SK-N-SH treated with all-trans-retinoic acid at 6 μM for 48 hours (cell line): Measurements from ENCODE around the gene GRB7.

Experiments used
- ATAC-seq: fragments of 200-7000 bp; cut with Tn5 transposase; 3 replicates; pipeline ENCODE4 v1.9.1; 2020; ENCODE audit warnings: mild to moderate bottlenecking, moderate library complexity
- ARNTL ChIP-seq: fragments of 450-650 bp; formaldehyde crosslinking; IDR thresholded peaks from 2 replicates; pipeline ENCODE4 v1.5.0; 2020; ENCODE audit warnings: low read depth, mild to moderate bottlenecking, moderate library complexity, borderline replicate concordance
- BACH2 ChIP-seq: fragments of 250-450 bp; sonication (Bioruptor Pico); IDR thresholded peaks from 2 replicates; pipeline ENCODE4 v1.9.0; 2021; ENCODE audit warnings: mild to moderate bottlenecking, borderline replicate concordance
- CREB5 ChIP-seq: fragments of 250-450 bp; sonication (Bioruptor Pico); IDR thresholded peaks from 2 replicates; pipeline ENCODE4 v1.5.1; 2020; ENCODE audit warnings: low read depth, mild to moderate bottlenecking, moderate library complexity
- CSDC2 ChIP-seq: fragments of 250-450 bp; sonication (Bioruptor Pico); IDR thresholded peaks from 2 replicates; pipeline ENCODE4 v1.5.0; 2020; ENCODE audit warnings: mild to moderate bottlenecking, moderate library complexity
- CSRNP3 ChIP-seq: fragments of 250-450 bp; sonication (Bioruptor Pico); IDR thresholded peaks from 2 replicates; pipeline ENCODE4 v1.5.1; 2021; ENCODE audit warnings: mild to moderate bottlenecking, moderate library complexity
- ESRRG ChIP-seq: fragments of 250-450 bp; sonication (Bioruptor Pico); IDR thresholded peaks from 2 replicates; pipeline ENCODE4 v1.6.1; 2021; ENCODE audit warnings: mild to moderate bottlenecking
- GLIS3 ChIP-seq: fragments of 250-450 bp; sonication (Bioruptor Pico); IDR thresholded peaks from 2 replicates; pipeline ENCODE4 v1.5.0; 2020; ENCODE audit warnings: mild to moderate bottlenecking, moderate library complexity
- ISL1 ChIP-seq: fragments of 250-450 bp; sonication (Bioruptor Pico); IDR thresholded peaks from 2 replicates; pipeline ENCODE4 v2.1.2; 2022; ENCODE audit warnings: mild to moderate bottlenecking, moderate library complexity
- OSR1 ChIP-seq: fragments of 250-450 bp; sonication (Bioruptor Pico); IDR thresholded peaks from 2 replicates; pipeline ENCODE4 v1.8.0; 2022; ENCODE audit warnings: moderate library complexity, mild to moderate bottlenecking, inconsistent platforms
- PATZ1 ChIP-seq: fragments of 250-450 bp; sonication (Bioruptor Pico); IDR thresholded peaks from 2 replicates; pipeline ENCODE4 v1.8.0; 2020; ENCODE audit warnings: mild to moderate bottlenecking, moderate library complexity, borderline replicate concordance
- POU6F1 ChIP-seq: fragments of 250-450 bp; sonication (Bioruptor Pico); IDR thresholded peaks from 2 replicates; pipeline ENCODE4 v1.8.0; 2021; ENCODE audit warnings: low read depth, mild to moderate bottlenecking, moderate library complexity, borderline replicate concordance
- RARB ChIP-seq: fragments of 250-450 bp; sonication (Bioruptor Pico); IDR thresholded peaks from 2 replicates; pipeline ENCODE4 v1.8.0; 2021; ENCODE audit warnings: mild to moderate bottlenecking, moderate library complexity
- SNAI2 ChIP-seq: fragments of 250-450 bp; sonication (Bioruptor Pico); IDR thresholded peaks from 2 replicates; pipeline ENCODE4 v1.5.0; 2020; ENCODE audit warnings: mild to moderate bottlenecking, moderate library complexity
- TOX ChIP-seq: fragments of 250-450 bp; sonication (Bioruptor Pico); IDR thresholded peaks from 2 replicates; pipeline ENCODE4 v1.8.0; 2021; ENCODE audit warnings: mild to moderate bottlenecking, moderate library complexity, borderline replicate concordance
- TSHZ2 ChIP-seq: fragments of 250-450 bp; sonication (Bioruptor Pico); IDR thresholded peaks from 2 replicates; pipeline ENCODE4 v1.5.0; 2020; ENCODE audit warnings: mild to moderate bottlenecking, moderate library complexity
- ZC3H10 ChIP-seq: fragments of 250-450 bp; sonication (Bioruptor Pico); IDR thresholded peaks from 2 replicates; pipeline ENCODE4 v1.5.1; 2021; ENCODE audit warnings: mild to moderate bottlenecking, moderate library complexity
- ZFP3 ChIP-seq: fragments of 250-450 bp; sonication (Bioruptor Pico); IDR thresholded peaks from 2 replicates; pipeline ENCODE4 v1.5.0; 2020; ENCODE audit warnings: mild to moderate bottlenecking, moderate library complexity
- ZFP30 ChIP-seq: fragments of 450-650 bp; formaldehyde crosslinking; IDR thresholded peaks from 2 replicates; pipeline ENCODE4 v1.5.0; 2022; ENCODE audit warnings: mild to moderate bottlenecking, moderate library complexity
- ZNF565 ChIP-seq: fragments of 450-650 bp; formaldehyde crosslinking; conservative IDR thresholded peaks from 2 replicates; pipeline ENCODE4 v1.5.0; 2020; ENCODE audit warnings: low read depth, mild to moderate bottlenecking, moderate library complexity
- ZNF70 ChIP-seq: fragments of 450-650 bp; formaldehyde crosslinking; IDR thresholded peaks from 2 replicates; pipeline ENCODE4 v1.5.0; 2020; ENCODE audit warnings: mild to moderate bottlenecking, moderate library complexity
- ZNF8 ChIP-seq: fragments of 450-650 bp; formaldehyde crosslinking; IDR thresholded peaks from 2 replicates; pipeline ENCODE4 v1.5.0; 2020; ENCODE audit warnings: mild to moderate bottlenecking, moderate library complexity

Gene GRB7

GRCh38 chr17:39719563-39720355 is 18.0 kb upstream of the GRB7 start:
- TF ChIP-seq TSHZ2 (CRISPR knock-in tag) (no peak), ZNF565 (CRISPR knock-in tag) (no peak), RARB (no peak), CSRNP3 (CRISPR knock-in tag) (no peak), ZNF8 (CRISPR knock-in tag) (no peak), BACH2 (CRISPR knock-in tag) (no peak), ISL1 (CRISPR knock-in tag) (no peak), ESRRG (CRISPR knock-in tag) (no peak), ZNF70 (no peak), PATZ1 (no peak), CSDC2 (CRISPR knock-in tag) (no peak), ZC3H10 (no peak), POU6F1 (CRISPR knock-in tag) (no peak), ZFP3 (CRISPR knock-in tag) (no peak), SNAI2 (CRISPR knock-in tag) (no peak), GLIS3 (CRISPR knock-in tag) (no peak)
- no peak for ATAC-seq

- no peak for TF ChIP-seq ZC3H10
- TF ChIP-seq ARNTL, result no peak
- TF ChIP-seq ZFP30 (CRISPR knock-in tag), result no peak
- no peak for TF ChIP-seq ZNF70
- TF ChIP-seq TOX (CRISPR knock-in tag), result no peak
- TF ChIP-seq CREB5 (CRISPR knock-in tag), result no peak
- no peak for ATAC-seq
These were observed 15.6 kb upstream of the GRB7 start for GRCh38 chr17:39722104-39722503.

GRCh38 chr17:39722965-39723848 is 14.5 kb upstream of the GRB7 start:
- no peak for ATAC-seq
- TF ChIP-seq CSDC2 (CRISPR knock-in tag) (no peak), ISL1 (CRISPR knock-in tag) (no peak), CREB5 (CRISPR knock-in tag) (no peak), ESRRG (CRISPR knock-in tag) (no peak), TOX (CRISPR knock-in tag) (no peak), ZNF70 (no peak), ZNF565 (CRISPR knock-in tag) (no peak), OSR1 (CRISPR knock-in tag) (no peak), POU6F1 (CRISPR knock-in tag) (no peak), GLIS3 (CRISPR knock-in tag) (no peak), RARB (no peak), ZNF8 (CRISPR knock-in tag) (no peak), ZFP3 (CRISPR knock-in tag) (no peak), PATZ1 (no peak)
